HG02870 (cell line): Measurements from ENCODE around the gene FBLN5.

Experiments used
- ATAC-seq: cut with Tn5 transposase; IDR thresholded peaks from one replicate; pipeline ENCODE4 v1.9.1; 2021; ENCODE audit warnings: mild to moderate bottlenecking, moderate library complexity; ENCODE audit not compliant: unreplicated experiment

The FBLN5 gene

DNA sequence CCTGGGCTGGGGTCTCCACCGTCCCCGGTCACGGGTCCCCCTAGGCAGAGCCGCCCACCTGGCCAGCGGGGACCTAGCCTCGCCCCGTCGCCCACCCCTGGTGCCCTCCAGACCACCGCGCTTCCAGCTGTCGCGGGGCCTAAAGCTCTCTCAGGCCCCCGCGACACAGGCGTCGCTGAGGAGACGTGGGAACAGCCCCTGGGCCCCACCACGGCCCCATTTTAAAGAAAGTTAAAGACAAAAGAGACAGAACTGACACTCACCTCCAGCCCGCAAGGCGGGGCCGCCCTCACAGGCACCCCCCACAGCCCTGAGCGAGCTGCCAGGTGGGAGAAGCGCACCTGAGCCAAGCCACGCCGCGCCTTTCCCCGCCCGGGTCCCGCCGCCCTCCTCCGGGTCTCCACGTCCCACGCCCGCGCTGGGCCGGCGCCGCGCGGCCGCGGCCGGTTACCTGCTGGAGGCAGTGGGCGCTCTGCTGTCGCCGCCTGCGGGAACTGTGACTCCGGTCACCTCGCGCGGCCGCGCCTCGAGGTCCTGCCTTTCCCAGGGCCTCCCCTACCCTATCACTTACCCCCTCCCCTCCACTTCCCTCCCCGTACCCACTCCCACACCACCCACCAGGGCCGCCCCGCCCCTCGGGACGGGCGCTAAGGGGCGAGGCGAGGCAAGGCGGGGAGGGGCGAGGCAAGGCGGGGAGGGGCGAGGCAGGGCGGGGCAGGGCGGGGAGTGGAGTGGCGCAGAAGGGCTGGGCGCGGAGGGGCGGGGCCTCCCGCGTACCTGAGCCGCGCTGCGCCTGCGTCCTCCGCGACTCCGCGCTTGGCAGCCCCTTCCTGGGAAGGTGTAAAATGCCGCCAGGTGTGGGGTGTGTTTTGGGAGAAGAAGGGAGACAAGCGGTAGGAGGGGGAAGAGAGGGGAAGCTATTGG, 111.3 kb downstream of the FBLN5 start:
- no peak for ATAC-seq

DNA sequence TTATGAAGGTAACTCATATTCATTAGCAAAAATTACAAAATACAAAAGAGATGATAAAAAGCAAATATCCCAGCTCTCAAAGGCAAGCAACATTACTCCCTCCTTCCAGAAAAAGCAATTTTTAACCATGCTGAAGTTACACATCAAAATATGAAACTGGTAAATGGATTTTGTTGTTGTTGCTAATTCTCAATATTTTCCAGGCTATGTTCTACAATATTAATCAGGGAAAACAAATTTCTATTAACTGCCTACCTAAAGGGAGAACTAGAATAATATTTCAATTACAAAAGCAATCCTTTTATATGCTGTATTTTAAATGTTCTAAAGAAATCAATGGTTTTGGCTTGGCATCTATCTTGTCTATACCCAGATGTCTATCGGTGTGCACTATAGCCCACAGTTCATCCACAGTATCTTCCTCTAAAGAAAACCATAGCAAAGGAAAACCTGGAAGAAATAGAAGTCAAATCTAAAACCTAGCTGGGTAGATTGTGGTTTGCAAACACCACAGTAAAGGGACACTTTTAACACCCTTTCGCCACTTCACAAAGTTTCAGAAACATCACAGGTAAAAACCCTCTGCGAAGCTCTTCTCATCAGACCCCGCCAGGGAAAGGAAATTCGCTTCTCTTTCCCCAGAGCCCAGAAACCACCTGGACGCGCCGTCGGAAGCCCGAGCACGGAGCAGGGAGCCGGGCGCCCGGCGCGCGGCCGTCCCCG, 112.1 kb downstream of the FBLN5 start:
- ATAC-seq, result no peak

GRCh38 chr14:91834571-91834970, 112.9 kb downstream of the FBLN5 start:
- ATAC-seq, result no peak

DNA sequence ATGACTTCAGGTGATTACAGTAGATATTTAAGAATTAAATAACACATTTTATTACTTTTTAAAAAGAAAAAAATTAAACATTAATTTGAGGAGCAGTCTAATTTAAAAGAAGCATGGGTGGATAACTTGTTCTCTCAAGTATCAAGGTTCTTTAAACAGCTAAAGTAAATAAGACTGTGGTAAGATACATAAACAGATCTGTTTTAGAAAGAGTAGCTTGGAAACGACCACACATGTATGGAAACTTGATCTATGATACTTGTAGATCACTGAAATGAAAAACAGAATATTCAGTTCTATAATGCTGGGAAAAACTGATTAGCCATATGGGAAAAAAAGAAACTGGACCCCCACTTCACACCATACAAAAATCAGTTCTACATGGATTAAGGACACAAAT, 116.2 kb downstream of the FBLN5 start:
- no peak for ATAC-seq

GRCh38 chr14:91830777-91831176, 116.7 kb downstream of the FBLN5 start:
- ATAC-seq, result peak; percentile 86

GRCh38 chr14:91829511-91829910, 118.0 kb downstream of the FBLN5 start:
- ATAC-seq, result no peak

DNA sequence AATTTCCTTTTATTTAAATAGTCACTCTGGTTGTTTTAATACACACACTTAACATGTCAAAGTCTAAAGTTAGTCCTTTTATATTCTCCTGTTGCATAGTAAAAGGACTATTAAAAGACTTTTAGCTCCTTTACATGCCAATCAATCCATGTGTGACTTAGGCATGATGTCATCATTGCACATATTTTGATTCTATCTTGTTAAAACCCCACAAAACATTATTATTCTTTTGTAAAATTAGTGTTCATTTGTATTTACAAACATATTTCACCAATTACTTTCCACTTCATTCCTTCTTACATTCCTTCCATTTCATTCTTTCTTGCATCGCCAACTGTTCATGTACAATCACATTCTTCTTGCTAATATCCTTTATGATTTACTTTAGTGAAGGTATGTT, 119.7 kb downstream of the FBLN5 start:
- ATAC-seq, result no peak
